MCF 10A (cell line): ENCODE data around the gene ATP1B1. TPM values are rescaled to one million over a fixed set of nuclear protein-coding genes. Genes with fewer than 3 reads are reported as not detected.

Source experiments
- BruUV-seq: library from RNA; stranded (reverse); fragments of 400-500 nt; replicated peaks from 2 replicates; lab custom pipeline; 2021; lab: Mats Ljungman, UMichigan
- CTCF ChIA-PET: fragments of 300-600 bp; sonication (Branson Sonifier 250); formaldehyde crosslinking; extraction: SDS; loops from one replicate; lab custom pipeline; 2021; ENCODE audit warnings: antibody characterized with exemption, inconsistent platforms; lab: Yijun Ruan, JAX
- POLR2A ChIA-PET: fragments of 300-600, 350-650 bp; sonication (Branson Sonifier 250); formaldehyde crosslinking; extraction: SDS; loops from one replicate; lab custom pipeline; 2020; ENCODE audit warnings: antibody characterized with exemption, inconsistent platforms; lab: Yijun Ruan, JAX
- DNase-seq: peaks from one replicate; pipeline ENCODE4 v3.0.0-alpha.2; 2018; ENCODE audit not compliant: unreplicated experiment
- H3K27ac Mint-ChIP-seq: one replicate; pipeline ENCODE4 v1.8.0; 2022; ENCODE audit warnings: mild to moderate bottlenecking, low read depth, mixed read lengths; ENCODE audit not compliant: unreplicated experiment
- H3K27me3 Mint-ChIP-seq: one replicate; pipeline ENCODE4 v1.8.0; 2022; ENCODE audit warnings: mixed read lengths; ENCODE audit not compliant: insufficient read depth, unreplicated experiment
- H3K36me3 Mint-ChIP-seq: one replicate; pipeline ENCODE4 v1.8.0; 2022; ENCODE audit warnings: mild to moderate bottlenecking, moderate library complexity, mixed read lengths; ENCODE audit not compliant: insufficient read depth, unreplicated experiment
- H3K4me1 Mint-ChIP-seq: one replicate; pipeline ENCODE4 v1.8.0; 2022; ENCODE audit warnings: mixed read lengths; ENCODE audit not compliant: insufficient read depth, unreplicated experiment
- H3K4me3 Mint-ChIP-seq: one replicate; pipeline ENCODE4 v1.8.0; 2022; ENCODE audit warnings: mild to moderate bottlenecking, moderate library complexity, mixed read lengths; ENCODE audit not compliant: unreplicated experiment
- H3K9me3 Mint-ChIP-seq: one replicate; pipeline ENCODE4 v1.8.0; 2022; ENCODE audit warnings: mixed read lengths; ENCODE audit not compliant: unreplicated experiment
- CTCF ChIP-seq: fragments of 200-600 bp; IDR thresholded peaks from one replicate; pipeline ENCODE4 v1.8.0; 2022; ENCODE audit warnings: antibody characterized with exemption, mild to moderate bottlenecking; ENCODE audit not compliant: unreplicated experiment
- intact Hi-C: fragments of 100-400 bp; cut with micrococcal nuclease; formaldehyde crosslinking; loops from 2 replicates; pipeline ENCODE4 v1.14.1; 2022
- total RNA-seq: library from RNA; stranded (reverse); gene quantifications from 2 replicates; pipeline ENCODE4 v1.2.3, GENCODE V29; 2022

The ATP1B1 gene
- total RNA-seq, 1 experiment from 2014 or later = 20.0 TPM

DNA sequence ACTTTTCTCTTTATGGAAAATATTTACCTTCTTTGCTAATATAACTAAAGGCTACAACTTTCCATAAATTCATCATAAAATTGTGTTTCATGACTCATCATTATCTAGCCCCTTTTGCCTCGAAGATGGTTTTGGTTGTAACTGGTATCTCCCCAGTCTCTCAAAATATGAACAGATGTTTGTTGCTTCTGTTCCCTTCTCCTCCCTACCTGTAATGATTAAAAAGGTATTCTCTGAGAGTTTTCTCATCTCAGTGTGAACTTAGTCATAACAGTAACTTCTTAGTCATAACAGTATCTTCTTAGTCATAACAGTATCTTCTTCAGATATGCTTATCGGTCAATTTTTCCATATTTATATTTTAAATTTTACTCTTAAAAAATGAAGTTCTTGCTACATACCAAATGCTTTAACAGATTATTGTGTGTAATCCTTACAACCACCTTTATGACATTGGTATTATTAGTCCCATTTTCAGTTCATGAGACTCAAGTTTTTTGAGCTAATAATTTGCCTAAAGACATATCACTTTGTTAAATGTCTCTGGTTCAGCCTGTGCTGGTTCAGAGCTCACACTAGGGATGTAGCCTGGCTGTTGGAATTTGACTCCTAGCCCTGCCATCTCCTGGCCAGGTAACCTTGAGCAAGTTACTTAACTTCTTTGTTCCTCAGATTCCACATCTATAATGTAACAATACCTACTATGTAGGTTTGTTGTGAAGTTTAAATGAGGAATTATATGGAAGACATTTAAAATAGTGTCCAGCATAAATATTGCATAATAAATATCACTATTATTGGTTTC is 32.6 kb downstream of the ATP1B1 start:
- Mint-ChIP-seq H3K27me3 (no peaks in the 10 kb centered on the region), H3K9me3 (no peaks in the 10 kb centered on the region), H3K36me3 (no peaks in the 10 kb centered on the region), H3K4me3 (no peak overlapping the region), H3K27ac (no peak overlapping the region), H3K4me1 (peaks cover 5% of the 10 kb centered on the region)
- intact Hi-C loops = no loop called here
- DNase-seq = no peak
- no peak for TF ChIP-seq CTCF
- CTCF ChIA-PET = interaction anchor here (1.1 to 3.7 kb wide), 2 partner anchors 209 to 535 kb away, joined by 4 to 26 read pairs; no protein-coding TSS in a partner anchor
- POLR2A ChIA-PET = interaction anchor here (0.5 to 0.7 kb wide), 2 partner anchors 9 to 53 kb away, joined by 3 read pairs; no protein-coding TSS in a partner anchor
- no TSS peak for BruUV-seq

DNA sequence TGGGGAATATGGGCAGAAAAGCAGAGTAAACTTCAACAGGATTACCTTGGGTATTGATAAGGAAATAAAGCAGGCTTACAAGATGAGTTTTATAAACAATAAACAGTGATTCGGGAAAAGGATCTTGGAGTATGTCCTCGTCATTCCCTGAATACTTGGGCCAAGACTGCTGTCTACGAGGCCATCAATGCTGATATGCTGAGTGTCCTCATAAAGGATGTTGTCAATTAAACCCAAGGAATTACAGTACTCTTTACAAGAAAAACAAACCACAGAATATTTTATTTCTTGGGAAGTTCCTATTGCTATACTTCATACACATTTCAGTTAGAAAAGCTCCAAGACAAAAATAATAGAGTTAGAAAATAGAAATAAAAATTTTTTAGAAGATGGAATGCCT is 34.9 kb downstream of the ATP1B1 start:
- no peak overlapping the region for H3K27ac Mint-ChIP-seq
- ChIA-PET CTCF (interaction anchor here (0.6 to 0.8 kb wide), 3 partner anchors 16 to 133 kb away, joined by 3 to 5 read pairs (median 4); no protein-coding TSS in a partner anchor), POLR2A (interaction anchor here (0.9 to 1.3 kb wide), 2 partner anchors 9 to 12 kb away, joined by 3 read pairs; no protein-coding TSS in a partner anchor)

GRCh38 chr1:169142129-169142528 is 35.6 kb downstream of the ATP1B1 start:
- no peak for TF ChIP-seq CTCF
- Mint-ChIP-seq H3K9me3 (no peaks in the 10 kb centered on the region), H3K27ac (no peak overlapping the region), H3K4me3 (no peak overlapping the region), H3K27me3 (no peaks in the 10 kb centered on the region), H3K36me3 (no peaks in the 10 kb centered on the region), H3K4me1 (peaks cover 5% of the 10 kb centered on the region)
- CTCF ChIA-PET = interaction anchor here (0.8 to 2.1 kb wide), 3 partner anchors 17 to 506 kb away, joined by 3 to 5 read pairs (median 3); no protein-coding TSS in a partner anchor
- intact Hi-C loops = no loop called here
- no peak for DNase-seq
- POLR2A ChIA-PET = interaction anchor here (0.9 to 1.3 kb wide), 2 partner anchors 9 to 13 kb away, joined by 3 read pairs; no protein-coding TSS in a partner anchor
- no TSS peak for BruUV-seq

More for the DNA sequence above, 34.9 kb downstream of the ATP1B1 start:
- Mint-ChIP-seq H3K27me3 (no peaks in the 10 kb centered on the region), H3K4me1 (peaks cover 5% of the 10 kb centered on the region), H3K4me3 (no peak overlapping the region), H3K9me3 (no peaks in the 10 kb centered on the region), H3K36me3 (no peaks in the 10 kb centered on the region)
- TF ChIP-seq CTCF = no peak
- intact Hi-C loops = no loop called here
- BruUV-seq = no TSS peak
- DNase-seq = no peak

DNA sequence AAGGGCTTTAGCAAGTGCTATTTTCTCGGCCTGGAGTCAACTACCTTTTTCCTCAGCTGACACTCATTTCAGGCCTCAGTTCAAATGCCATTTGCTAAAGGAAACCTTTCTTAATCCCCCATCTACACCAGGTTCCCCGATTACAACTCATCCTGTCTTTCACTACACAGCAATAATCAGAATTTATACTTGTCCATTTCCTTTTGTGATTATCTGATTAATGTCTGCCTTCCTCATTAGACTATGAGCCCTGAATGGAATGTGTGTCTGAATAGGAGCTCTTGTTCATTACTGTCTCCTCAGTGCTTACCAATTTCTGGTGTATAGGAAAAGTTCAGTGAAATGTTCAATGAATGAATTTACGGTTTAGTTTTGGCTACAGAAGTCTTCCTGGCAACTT is 36.9 kb downstream of the ATP1B1 start:
- peaks cover 5% of the 10 kb centered on the region for H3K4me1 Mint-ChIP-seq
- H3K27me3 Mint-ChIP-seq = no peaks in the 10 kb centered on the region
- no peak for DNase-seq
- CTCF ChIA-PET = interaction anchor here (0.7 to 2.1 kb wide), 5 partner anchors 10 to 861 kb away, joined by 5 to 6 read pairs (median 5); no protein-coding TSS in a partner anchor
- no peak overlapping the region for H3K4me3 Mint-ChIP-seq
- intact Hi-C loops = no loop called here
- H3K9me3 Mint-ChIP-seq = no peaks in the 10 kb centered on the region
- no peak overlapping the region for H3K27ac Mint-ChIP-seq
- POLR2A ChIA-PET = interaction anchor here (0.6 to 0.7 kb wide), 2 partner anchors 33 to 120 kb away, joined by 3 to 4 read pairs; no protein-coding TSS in a partner anchor
- no peak for TF ChIP-seq CTCF
- no TSS peak for BruUV-seq
- H3K36me3 Mint-ChIP-seq = no peaks in the 10 kb centered on the region
